ENCODE measurements around the gene TAP1.

- TF ChIP-seq CTCF (IDR thresholded peaks at IDR 0.05): peak in 1 of 6 experiments; percentile 5
- TF ChIP-seq POLR2A (IDR thresholded peaks at IDR 0.05): no peak
These were observed 33.3 kb upstream of the TAP1 start for GRCh38 chr6:32886681-32887383.
